HG03135 (cell line): ENCODE measurements around the gene WARS2.

ENCODE experiments used
- ATAC-seq: cut with Tn5 transposase; IDR thresholded peaks from one replicate; pipeline ENCODE4 v1.9.1; 2021; ENCODE audit warnings: mild to moderate bottlenecking, moderate library complexity; ENCODE audit not compliant: unreplicated experiment

WARS2 gene

DNA sequence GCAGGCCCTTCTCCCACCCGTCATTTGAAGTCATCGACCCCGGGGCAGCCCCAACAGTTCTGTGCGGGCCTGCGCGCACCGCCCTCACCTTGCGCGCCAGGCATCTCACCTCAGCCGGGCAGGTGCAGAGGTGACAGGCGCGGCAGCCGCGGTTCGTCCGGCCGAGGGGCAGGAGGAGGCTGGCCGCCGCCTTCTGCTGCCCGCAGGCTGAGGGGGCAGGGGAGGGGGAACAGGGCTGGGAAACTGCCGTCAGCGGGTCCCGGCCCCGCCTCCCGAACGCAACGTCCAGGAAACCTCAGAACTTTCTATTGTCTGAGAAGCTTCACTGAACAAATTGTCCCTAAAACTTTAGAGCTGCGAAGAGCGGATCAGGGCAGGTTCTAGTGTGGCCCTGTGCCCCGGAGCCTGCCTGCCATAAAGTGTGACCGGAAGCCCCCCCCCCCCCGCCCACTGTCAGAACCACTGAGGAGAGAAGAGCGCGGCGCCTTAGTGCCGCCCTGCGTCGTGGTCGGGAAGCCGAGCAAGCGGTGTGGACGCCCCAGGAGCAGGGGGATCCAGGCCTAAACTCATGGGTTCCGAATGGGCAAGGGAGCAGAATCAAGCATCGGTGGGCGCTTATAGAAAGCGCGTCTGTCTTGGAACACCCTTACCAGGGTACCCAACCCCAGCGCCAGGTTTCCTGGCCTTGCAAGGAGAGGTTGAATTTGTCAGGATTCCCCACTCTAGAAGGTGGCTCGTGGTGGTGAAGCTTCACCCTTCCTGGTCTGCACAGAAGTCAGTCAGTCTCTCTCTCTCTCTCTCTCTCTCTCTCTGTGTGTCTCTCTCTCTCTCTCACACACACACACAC is 139.0 kb downstream of the WARS2 start:
- no peak for ATAC-seq

DNA sequence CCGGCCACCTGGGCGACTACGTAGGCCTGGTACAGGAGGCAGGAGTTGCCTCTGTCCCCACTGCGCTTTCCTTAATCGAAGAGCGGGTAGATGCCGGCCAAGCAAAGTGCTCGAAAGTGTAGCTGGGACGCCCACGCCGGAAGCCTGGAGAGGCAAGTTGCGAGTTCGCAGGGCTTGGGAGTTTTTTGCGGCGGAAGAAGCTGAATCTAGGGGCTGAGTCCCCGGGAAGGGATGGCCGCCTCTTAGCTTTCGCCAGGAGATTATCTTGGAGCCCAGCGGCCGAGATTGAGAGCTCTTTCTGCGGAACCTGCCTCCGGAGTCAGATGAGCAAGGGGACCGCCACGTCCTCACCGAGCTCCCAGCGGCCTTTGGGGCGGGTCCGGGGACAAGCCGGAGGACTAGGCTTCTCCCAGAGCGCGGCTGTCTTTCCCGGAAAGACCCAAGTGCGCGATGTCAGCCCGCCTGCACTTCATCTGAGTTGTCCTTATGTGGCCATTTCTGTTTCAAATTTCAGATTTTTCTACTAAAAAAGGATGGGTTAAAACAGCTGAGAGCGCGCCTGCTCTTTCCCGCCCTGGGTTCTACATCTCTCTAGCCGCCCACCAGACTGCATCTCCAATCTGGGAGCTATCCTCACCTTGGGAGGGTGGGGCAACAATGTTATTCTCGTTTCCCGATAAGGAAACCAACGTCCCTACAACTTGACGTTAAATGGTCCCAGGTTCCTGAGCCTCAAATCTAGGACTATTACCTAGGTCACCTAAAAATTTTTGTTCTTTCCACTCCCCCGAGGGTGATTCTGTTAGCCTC is 139.9 kb downstream of the WARS2 start:
- ATAC-seq: no peak

DNA sequence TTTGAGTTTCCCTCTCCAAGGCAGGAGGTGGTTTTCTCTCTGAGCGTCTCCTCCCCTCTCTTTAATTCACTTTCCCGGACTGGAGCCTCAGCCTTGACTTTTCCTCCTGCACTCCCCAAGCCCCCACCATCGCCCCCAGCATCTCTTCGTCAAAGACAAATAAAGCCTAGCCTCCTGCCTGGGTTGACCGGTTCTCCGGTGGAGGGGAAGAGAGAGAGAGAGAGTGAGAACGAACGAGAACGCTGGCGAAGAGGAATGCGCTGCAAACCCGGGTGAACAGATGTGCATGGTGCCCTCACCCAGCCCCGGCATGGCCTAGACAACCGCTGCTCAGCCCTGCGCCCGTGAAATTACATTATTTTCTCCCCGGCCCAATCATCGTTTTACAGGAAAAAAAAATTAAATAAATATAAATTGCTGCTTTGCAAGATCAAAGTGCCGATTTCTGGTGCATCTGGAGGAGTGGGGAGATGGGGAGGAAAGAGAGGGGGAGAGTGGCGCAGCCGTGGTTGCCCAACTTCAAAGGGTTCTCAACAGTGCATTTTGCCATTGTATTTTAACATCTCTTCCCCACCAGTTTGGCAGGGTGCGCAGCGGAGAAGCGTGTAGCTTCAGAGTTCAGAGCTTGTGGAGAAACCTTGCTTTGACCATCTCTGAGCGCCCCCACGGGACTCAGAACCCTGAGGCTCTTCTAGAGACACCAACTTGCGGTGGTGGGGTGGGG is 140.9 kb downstream of the WARS2 start:
- ATAC-seq: no peak

DNA sequence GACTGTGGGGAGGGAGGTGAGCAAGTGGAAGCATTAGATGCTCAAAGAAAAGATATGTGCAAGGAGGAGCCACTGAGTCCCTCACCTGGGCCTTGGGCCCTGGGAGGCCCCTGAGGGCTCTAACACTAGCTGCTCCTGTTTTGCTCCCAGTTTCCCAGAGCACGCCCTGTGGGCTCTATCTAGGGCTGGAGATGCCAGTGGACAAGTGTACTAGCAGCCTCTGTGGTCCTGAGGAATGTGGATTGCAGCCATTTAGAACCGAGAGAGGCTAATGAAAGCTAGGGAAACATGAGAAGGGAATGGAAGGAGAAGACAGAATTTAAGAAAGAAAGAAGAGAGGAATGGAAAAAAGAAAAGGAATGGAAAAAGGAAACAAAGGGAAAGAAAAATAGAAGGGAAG is 142.3 kb downstream of the WARS2 start:
- ATAC-seq: no peak

DNA sequence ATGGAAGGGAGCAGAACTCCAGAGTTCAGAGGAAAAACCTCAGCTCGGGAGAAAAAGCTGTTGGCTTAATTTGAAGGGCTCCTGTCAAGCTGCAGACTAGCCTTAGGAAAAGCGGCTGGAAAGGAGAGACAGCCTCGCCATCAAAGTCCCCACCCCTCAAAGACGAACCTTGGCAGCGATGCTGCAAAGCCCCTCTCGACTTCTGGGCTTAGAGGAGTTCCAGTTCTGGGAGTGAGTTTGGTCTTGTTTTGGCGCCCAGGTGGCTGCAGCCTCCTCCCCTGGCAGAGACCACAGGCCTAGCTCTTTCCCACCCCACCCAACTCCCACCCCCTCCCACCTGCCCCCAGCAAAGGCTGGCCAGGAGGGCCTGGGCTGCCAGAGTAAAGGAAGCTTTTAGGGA is 143.2 kb downstream of the WARS2 start:
- ATAC-seq: no peak

DNA sequence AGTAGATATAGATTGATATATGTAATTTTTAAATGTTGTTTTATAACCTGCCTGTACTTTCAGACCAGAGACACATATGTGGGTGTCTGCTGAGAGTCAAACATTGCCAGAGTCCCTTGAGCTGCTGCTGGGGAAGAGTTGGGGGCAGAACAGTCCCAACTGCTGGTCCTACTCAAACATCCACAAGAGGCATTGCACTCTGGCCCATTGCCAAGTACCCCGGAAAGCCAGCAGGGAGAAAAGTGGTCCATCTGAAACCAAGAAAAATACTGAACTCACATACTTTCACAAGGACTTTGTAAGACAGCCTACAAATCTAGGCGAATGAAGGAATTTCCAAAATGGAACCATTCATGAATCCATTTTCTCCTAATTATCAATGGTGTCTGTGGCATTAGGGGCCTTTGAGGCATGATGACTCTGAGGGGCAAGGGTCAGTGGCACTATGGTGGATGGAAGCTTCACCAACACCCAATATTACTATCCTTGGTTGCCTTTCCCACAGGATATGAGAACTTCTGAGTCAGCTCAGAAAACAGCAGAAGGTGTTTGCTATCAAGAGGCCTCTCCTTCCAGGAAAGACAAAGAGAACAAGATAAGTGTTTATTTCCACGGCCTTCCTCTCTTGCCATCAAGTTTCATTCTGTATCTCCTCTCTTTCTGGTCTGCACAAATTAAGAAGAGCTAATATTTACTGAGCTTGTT is 145.0 kb downstream of the WARS2 start:
- ATAC-seq: no peak

DNA sequence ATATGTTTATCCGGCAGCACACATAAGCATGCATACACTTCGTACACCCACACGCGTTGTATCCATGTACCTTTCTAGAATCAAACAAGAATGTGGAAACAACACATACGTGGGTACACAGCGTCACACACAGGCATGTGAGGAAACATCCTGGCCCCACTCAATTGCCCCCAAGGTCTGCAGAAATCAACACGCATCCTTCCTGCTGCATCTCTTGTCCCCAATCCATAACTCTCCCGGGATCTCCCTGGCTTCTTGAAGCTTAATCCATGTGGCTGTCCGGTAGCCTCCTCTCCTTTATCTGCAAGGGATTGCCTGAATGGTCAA is 146.8 kb downstream of the WARS2 start:
- ATAC-seq: no peak

DNA sequence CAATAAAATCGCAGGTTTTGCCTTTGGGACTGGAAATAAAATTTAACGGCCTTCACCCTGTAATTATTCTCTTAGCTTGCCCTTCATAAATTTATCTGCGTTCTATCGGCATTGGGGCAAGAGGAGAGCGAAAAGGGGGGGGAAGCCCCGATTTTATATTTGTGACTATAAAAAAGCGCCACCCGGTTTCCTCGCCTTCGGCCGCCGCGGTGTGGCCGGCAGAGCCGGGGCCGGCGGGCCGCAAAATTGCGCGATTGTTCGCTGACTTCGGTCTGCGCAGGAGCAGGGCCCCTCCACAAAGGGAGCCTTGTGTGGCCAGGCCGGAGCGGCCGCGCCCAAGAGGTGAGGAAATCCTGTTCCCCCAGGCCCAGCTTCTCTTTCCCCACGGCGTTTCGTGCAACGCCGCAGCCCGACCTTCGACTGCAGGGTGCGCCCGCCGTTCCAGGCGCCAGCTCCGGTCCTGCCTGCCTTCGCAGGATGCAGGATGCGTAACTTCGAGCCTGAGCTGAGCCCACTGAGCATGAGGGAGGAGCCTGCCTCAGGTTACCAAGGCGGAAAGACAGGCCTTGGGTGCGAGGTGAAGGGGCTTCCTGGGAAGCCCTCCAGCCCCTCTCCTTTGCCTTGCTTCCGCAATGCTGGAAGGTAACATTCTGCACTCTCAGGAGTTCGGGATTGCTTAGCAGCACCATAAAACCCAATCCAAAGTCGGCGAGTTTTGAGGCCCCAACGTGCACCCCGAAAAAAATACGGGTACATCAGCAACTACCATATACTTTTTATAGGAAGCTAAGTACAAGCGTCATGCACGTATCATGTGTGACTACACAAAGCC is 147.4 kb downstream of the WARS2 start:
- ATAC-seq: no peak

DNA sequence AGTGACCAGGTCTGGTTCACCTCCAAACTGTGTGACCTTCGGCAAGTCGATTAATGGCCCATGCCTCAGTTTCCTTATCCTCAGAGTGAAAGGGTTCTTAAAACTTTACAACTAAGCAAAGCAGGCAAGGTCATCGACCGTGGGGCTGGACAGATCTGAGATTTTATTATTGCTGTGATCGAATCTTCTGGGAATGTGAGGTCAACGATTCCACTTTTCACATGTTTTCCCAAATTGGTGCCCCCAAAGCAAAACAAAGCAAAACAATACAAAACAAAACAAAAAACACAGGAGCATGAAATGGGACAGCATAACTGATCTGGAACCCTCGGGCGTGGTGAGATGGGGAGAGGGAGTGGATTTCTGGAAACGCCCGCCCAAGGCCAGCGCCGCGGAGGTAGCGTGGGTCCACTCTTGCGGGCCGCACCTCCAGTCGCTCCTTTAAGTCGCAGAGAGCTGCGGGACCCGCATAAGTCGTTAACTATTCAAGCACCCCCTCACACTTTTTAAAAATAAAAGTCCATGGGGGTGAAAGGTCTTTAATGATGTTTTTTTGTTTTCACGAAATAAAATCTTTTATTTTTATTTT is 148.1 kb downstream of the WARS2 start:
- no peak for ATAC-seq

DNA sequence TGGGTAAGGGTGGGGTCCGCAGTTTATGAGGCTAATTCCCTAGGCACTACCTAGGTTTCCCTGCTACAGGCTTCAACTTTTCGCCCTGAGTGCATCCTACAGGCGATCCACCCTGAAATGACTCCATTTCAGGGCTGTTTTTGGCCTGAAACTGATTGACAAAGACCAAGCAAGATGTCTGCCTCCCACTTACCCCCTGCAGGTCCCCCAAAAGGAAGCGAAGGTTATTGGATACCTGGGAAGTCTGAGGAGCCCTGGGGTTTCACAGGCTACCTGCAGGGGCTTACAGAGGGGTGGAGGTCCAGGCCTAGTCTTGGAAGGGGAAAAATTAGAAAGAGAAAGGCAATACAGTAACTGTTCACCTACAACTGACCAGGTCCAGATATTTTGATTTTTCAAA is 149.0 kb downstream of the WARS2 start:
- no peak for ATAC-seq

DNA sequence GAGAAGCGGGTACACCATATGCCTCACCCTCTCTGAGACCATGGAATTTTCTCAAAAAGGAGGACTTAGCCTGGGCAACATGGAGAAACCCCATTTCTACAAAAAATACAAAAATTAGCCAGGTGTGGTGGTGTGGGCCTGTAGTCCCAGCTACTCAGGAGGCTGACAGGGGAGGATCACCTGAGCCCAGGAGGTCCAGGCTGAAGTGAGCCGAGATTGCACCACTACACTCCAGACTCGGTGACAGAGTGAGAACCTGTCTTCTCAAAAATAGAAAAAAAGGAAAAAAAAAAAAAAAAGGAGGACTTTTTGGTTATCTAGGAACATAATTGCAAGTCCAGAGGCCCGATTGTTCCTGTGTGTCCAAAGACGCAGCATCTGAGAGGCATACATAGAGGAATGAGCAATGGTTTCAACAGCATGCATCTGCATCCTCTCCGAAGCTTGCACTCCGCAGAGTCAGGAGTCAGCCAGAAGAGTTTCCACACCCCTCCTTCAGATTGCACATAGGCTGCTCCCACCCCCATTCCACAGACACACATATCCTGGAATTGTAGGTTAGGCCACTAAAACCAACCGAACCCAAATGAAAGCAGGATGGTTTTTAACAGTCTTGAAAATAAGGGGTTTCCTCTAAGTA is 149.8 kb downstream of the WARS2 start:
- no peak for ATAC-seq

DNA sequence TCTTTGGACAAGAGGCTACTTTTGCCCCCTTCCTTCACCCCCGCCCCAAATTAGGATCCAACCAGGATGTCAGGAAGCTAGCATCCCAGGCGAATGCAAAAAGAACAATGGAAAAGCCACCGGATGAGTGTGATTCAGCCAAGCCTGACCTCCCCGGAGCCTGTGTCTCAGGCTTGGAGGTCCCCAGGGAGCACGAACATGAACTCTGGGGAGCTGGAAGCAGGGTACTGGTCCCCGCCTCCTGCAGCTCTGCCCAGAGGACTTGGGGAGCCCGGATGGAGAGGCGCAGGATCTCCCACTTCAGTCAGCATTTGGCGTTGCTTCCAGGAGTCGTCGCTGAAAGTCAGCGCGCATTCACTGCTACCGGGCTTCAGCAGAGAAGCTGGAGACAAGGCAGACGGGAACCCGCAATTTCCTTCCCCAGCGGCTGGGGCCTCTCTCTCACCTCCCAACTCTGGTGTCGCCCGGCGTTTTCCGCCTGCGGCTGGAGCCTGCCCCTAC is 150.5 kb downstream of the WARS2 start:
- ATAC-seq: no peak

DNA sequence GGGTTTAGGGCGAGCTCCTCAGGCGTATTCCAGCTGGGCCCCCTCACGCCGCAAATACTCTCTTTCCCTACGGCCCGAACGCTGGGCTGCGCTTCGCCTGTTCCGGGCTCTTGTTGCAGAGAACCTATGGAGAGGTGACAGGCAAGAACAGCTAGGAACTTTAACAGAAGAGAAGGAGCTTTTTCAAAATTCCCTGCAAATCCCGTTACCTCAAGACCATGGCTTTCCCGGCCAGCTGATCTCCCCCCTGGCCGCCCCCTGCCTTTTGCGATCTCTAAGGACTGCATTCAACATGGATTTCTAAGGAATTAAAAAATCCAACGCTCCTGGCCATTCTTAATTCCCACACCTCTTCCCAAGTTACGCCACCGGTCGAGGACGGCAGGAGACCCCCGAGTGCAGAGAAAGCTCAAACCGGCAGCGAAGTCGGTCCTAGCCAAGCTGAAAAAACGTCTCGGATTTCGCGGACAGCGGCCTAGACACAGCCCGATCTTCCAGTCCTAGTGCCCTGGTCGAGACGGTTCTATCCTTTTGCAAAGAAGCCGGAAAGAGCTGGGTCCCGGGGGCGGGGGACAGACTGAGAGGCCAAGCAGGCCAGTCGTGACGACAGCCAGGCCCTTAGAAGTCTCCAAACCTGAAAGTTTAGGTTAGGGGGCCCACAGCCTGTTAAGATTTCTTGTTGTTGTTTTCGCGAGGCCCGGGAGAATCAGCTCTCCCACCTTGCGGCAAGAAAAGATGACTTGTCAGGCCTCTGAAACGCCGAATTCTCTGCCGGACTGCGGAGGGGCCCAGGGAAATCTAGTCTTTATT is 151.2 kb downstream of the WARS2 start:
- ATAC-seq: no peak

DNA sequence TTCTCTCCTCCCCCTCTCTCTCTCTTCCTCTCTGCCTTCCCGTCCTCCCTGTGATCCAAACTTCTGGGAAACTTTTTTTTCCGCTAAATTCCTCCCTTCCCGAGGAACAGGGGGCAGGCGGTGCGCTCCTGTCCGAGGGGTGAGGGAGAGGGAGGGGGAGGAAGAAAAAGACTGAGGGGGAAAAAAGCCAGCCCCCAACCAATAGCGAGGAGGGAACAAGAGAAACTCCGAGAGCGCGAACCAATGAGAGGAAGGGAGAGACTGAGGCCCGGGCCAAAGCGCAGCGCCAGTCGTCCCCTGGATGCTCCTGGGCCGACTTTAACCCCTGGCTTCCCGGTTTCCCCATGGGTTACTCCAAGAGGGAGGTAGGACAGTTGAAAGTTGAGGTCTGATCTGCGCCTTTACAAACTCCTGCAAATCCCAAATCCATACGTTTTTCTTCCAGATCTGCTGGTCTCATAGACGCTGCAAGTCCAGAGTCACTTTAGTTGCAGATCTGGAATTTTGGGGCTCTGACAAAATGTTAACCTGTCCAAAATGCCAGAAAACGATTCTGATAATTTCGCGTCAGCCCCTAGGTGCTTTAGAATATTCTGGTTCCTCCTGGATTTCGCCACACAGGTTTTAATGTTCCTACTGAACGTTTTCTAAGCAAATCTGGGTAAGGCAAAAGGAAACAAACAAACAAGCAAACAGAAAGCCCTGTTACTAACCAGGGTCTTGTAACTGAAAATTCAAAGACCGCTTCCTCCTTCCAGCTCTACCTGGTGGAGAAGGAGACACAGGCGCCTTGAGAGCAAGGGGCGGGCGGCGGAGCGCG is 152.1 kb downstream of the WARS2 start, which contains the start of gene TBX15:
Gene TBX15 (minus strand): TSS at position 158 of the 820 bp plus-strand sequence. CDS start 548 bp downstream, outside the sequence.
- ATAC-seq: no peak

DNA sequence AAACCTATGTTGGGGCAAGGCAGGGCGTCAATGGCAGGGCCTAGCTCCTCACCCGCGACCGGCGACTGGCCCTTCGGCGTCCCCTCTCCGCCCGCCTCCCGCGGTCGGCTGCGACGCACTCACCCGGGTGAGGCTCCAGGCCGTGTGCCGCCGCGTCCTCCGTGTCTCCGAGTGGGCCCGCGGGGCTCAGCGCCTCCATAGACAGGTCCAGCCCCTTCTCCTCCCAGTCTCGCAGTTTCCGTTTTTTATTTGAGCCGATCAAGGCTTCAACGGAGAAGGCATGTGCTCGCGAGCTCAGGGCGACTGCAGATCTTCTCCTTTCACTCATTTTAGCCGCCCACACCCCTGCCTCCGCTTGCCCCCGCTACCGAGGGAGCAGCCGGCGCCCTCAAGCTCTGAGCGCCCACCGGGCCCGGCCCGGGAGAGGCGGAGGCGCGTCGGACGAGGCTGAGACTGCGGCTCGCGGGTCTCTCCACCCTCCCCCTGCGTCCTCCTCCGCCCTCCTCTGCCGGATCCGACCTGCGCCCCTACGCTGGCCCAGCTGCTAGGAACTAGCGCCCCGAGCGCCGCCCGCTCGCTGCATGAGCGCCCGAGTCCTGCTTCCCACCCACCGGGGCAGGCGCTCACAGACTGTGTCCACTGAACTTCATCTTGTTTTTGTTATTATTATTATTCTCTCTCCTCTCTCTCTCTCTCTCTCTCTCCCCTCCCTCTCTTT is 152.8 kb downstream of the WARS2 start:
- no peak for ATAC-seq

DNA sequence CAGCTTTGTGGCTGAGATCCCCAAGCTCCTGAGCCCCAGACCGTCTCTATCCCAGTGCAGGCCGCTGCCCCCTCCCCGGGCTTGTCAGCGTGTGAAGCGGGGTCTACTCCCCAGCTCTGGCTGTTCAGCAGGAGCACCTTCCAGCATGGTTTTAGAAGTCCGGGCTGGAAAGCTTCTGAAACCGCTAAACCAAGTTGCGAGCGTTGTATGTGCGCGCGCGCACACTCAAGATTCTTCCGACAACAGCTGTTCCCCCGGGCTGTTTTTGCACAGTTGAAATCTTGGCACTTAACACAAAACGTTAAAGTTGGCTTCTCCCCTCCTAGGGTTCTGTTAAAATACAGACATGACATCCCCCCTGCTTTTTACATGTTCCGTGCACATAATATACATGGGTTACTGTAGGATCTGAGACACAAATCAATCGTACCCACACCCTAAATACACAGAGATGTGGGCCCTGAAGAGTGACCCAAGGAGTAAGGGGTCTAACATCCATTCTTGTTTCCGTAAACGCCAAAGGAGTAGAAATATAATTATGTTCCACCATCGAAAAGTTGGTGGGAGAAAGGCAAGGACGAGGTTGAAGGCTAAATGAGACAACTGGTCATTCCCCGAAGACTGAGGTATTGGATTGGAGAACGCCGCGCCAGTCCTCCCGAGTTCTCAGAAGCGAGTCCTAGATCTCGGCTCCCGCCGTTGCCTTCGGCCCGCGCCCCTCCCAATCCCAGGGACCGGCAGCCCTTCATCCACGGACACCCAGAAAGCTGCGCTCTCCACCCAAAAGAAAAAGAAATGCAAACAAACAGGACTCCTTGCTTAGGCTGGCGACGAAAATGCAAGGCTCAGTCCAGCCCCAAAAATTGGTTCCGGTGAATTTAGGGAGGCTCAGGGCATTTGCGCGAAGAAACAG is 153.6 kb downstream of the WARS2 start:
- no peak for ATAC-seq
